Measurements from ENCODE around the gene AQP6.

Gene AQP6

DNA sequence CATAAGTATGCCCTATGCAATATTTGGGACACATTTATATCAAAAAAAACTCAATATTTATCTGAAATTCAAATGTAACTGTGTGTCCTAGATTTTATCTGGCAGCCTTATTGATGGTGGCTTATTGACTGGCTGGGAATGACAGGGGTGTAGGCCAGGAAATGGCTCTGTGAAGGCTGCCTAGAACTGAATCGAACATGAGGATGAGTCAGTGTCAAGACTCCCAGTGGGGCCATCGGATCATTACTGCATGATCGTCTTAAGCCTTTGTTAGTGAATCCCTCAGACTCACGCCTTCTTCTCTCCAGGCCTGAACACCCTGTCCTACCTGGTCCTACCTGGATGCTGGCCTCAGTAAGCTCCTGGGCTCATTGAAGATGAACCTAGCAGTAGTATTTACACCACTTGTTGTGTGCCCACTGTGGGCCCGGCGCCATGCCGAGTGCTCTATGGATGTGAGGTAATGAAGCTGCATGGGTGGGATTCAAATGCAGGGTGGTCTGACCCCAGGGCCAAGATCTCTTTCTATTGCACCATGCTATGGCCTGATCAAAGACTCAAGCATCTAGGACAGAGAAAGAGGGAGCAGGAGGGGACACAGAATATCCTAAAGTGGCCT lies 48.0 kb upstream of the AQP6 start:
- no peak for ATAC-seq (ENCODE audit: insufficient read depth, low read depth)
- TF ChIP-seq, protein P1, sequence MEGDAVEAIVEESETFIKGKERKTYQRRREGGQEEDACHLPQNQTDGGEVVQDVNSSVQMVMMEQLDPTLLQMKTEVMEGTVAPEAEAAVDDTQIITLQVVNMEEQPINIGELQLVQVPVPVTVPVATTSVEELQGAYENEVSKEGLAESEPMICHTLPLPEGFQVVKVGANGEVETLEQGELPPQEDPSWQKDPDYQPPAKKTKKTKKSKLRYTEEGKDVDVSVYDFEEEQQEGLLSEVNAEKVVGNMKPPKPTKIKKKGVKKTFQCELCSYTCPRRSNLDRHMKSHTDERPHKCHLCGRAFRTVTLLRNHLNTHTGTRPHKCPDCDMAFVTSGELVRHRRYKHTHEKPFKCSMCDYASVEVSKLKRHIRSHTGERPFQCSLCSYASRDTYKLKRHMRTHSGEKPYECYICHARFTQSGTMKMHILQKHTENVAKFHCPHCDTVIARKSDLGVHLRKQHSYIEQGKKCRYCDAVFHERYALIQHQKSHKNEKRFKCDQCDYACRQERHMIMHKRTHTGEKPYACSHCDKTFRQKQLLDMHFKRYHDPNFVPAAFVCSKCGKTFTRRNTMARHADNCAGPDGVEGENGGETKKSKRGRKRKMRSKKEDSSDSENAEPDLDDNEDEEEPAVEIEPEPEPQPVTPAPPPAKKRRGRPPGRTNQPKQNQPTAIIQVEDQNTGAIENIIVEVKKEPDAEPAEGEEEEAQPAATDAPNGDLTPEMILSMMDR (IDR thresholded peaks at IDR 0.05; ENCODE audit: borderline replicate concordance, extremely low read depth, low read length, poor library complexity, severe bottlenecking), result no peak
- TF ChIP-seq EZH2 (IDR thresholded peaks at IDR 0.05; ENCODE audit: borderline replicate concordance, low read depth, low read length, severe bottlenecking), result no peak
- DNase-seq, result no peak
- Histone ChIP-seq H2AFZ (ENCODE audit: low read depth, low read length) (no peak overlapping the region), H3K4me1 (ENCODE audit: insufficient read depth, low read length) (no peaks in the 10 kb centered on the region), H3K27ac (ENCODE audit: low read length) (no peak overlapping the region), H3K9me3 (ENCODE audit: insufficient read depth, low read length, severe bottlenecking) (no peaks in the 10 kb centered on the region), H3K27me3 (ENCODE audit: insufficient read depth, low read length, poor library complexity) (peaks cover 4% of the 10 kb centered on the region), H3K4me2 (ENCODE audit: insufficient read depth, low read length) (no peak overlapping the region), H3K36me3 (ENCODE audit: insufficient read depth, low read length) (no peaks in the 10 kb centered on the region), H4K20me1 (ENCODE audit: insufficient read depth, low read length) (peaks cover 4% of the 10 kb centered on the region; the same call in 1 of the 2 replicates), H3K79me2 (ENCODE audit: insufficient read depth, low read length) (no peaks in the 10 kb centered on the region), H3K4me3 (ENCODE audit: low read depth in 1 of 2, low read length in 2 of 2) (no peak overlapping the region), H3K9ac (ENCODE audit: low read depth, low read length) (no peak overlapping the region)

DNA sequence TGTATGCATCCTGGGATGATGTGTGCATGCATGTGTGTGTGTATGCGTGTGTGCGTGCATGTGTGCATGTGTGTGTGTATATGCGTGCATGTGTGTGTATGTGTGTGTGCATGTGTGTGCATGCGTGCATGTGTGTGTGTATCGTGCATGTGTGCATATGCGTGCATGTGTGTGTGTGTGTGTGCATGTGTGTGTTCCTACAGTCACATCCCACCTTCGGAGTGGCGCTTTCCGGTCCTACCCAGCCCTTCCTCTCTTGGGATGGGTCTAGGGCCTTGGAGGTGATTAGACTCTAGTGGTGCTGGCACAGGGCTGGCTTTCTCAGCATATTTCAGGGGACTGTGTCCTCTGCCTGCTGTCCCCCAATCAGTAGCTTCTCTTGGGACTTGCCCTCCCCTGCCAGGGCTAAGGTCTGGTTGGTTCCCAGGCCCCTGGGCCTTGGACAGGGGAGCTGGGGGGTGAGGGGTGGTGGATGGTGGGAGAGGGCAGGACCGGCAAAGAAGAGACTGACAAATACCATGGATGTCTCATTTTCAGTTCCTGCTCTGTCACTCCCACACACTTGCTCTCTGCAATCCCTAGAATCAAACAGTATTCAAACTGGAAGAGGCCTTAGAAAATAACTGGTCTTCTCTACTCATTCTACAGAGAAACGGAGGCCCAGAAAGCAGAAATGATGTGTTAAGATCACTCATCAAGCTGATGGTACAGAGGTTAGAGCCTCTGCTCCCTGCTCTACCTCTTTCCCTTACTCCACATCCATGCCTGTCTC lies 47.1 kb upstream of the AQP6 start:
- H3K36me3 ChIP-seq (ENCODE audit: insufficient read depth, low read length), result no peaks in the 10 kb centered on the region
- no peaks in the 10 kb centered on the region for H3K79me2 ChIP-seq (ENCODE audit: insufficient read depth, low read length)
- TF ChIP-seq, protein P1 (IDR thresholded peaks at IDR 0.05; ENCODE audit: borderline replicate concordance, extremely low read depth, low read length, poor library complexity, severe bottlenecking), result no peak
- TF ChIP-seq EZH2 (IDR thresholded peaks at IDR 0.05; ENCODE audit: borderline replicate concordance, low read depth, low read length, severe bottlenecking), result no peak
- H3K27ac ChIP-seq (ENCODE audit: low read length), result no peak overlapping the region
- H3K27me3 ChIP-seq (ENCODE audit: insufficient read depth, low read length, poor library complexity), result peaks cover 4% of the 10 kb centered on the region
- no peaks in the 10 kb centered on the region for H3K4me1 ChIP-seq (ENCODE audit: insufficient read depth, low read length)
- DNase-seq (no peak), ATAC-seq (ENCODE audit: insufficient read depth, low read depth) (no peak)
- H3K9ac ChIP-seq (ENCODE audit: low read depth, low read length), result no peak overlapping the region
- H4K20me1 ChIP-seq (ENCODE audit: insufficient read depth, low read length), result peaks cover 2% of the 10 kb centered on the region; the same call in 1 of the 2 replicates
- no peak overlapping the region for H3K4me3 ChIP-seq (ENCODE audit: low read depth in 1 of 2, low read length in 2 of 2)
- H3K9me3 ChIP-seq (ENCODE audit: insufficient read depth, low read length, severe bottlenecking), result no peaks in the 10 kb centered on the region
- no peak overlapping the region for H3K4me2 ChIP-seq (ENCODE audit: insufficient read depth, low read length)
- H2AFZ ChIP-seq (ENCODE audit: low read depth, low read length), result no peak overlapping the region

DNA sequence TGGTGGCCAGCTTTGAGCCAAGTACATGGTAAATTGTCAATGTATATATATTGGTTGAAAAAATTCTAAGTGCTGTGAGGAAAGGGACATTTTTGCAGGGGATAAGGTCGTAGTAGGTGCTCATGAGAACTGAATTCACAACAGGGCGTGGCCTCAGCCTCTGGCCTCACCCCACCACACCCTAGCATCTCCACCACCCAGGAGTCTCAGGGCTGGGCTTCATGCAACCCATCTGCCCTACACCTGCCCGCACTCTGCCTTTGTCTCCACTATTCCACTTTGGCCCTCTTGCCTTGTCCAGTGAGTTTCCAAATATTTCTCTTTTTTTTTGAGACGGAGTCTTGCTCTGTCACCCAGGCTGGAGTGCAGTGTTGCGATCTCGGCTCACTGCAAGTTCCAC lies 44.3 kb upstream of the AQP6 start:
- no peak overlapping the region for H3K4me2 ChIP-seq (ENCODE audit: insufficient read depth, low read length)
- no peak overlapping the region for H3K27ac ChIP-seq (ENCODE audit: low read length)
- no peak overlapping the region for H3K4me3 ChIP-seq (ENCODE audit: low read depth in 1 of 2, low read length in 2 of 2)
- TF ChIP-seq, protein P1 (IDR thresholded peaks at IDR 0.05; ENCODE audit: borderline replicate concordance, extremely low read depth, low read length, poor library complexity, severe bottlenecking), result no peak
- no peak overlapping the region for H3K9ac ChIP-seq (ENCODE audit: low read depth, low read length)
- H3K79me2 ChIP-seq (ENCODE audit: insufficient read depth, low read length), result no peaks in the 10 kb centered on the region
- no peaks in the 10 kb centered on the region for H3K4me1 ChIP-seq (ENCODE audit: insufficient read depth, low read length)
- peaks cover 12% of the 10 kb centered on the region for H3K27me3 ChIP-seq (ENCODE audit: insufficient read depth, low read length, poor library complexity)
- H4K20me1 ChIP-seq (ENCODE audit: insufficient read depth, low read length), result no peaks in the 10 kb centered on the region
- no peaks in the 10 kb centered on the region for H3K36me3 ChIP-seq (ENCODE audit: insufficient read depth, low read length)
- DNase-seq (no peak), ATAC-seq (ENCODE audit: insufficient read depth, low read depth) (no peak)
- H2AFZ ChIP-seq (ENCODE audit: low read depth, low read length), result no peak overlapping the region
- H3K9me3 ChIP-seq (ENCODE audit: insufficient read depth, low read length, severe bottlenecking), result no peaks in the 10 kb centered on the region
